Lower lobe of right lung (tissue), 2 donors: ENCODE data around the gene PDHA1. TPM values are rescaled to one million over a fixed set of nuclear protein-coding genes. Genes with fewer than 3 reads are reported as not detected.
A peak's percentile ranks its signal among the peaks of the same experiment; 100 is the strongest.

ENCODE experiments used
- ATAC-seq, 2 donors: fragments of 200-7000 bp; cut with Tn5 transposase; one replicate each; pipeline ENCODE4 v1.9.1; 2020 to 2022; ENCODE audit warnings: mild to moderate bottlenecking in 2 of 2, moderate library complexity in 2 of 2
- DNase-seq: peaks from one replicate; pipeline ENCODE4 v3.0.0-alpha.2; 2020
- H3K27ac ChIP-seq: fragments of 200-600 bp; one replicate; pipeline ENCODE4 v1.8.0; 2022
- H3K27me3 ChIP-seq: fragments of 200-600 bp; one replicate; pipeline ENCODE4 v1.8.0; 2022; ENCODE audit warnings: low read depth
- H3K36me3 ChIP-seq: fragments of 200-600 bp; one replicate; pipeline ENCODE4 v1.8.0; 2022; ENCODE audit warnings: mild to moderate bottlenecking
- H3K4me1 ChIP-seq: fragments of 200-600 bp; one replicate; pipeline ENCODE4 v1.8.0; 2022
- H3K4me3 ChIP-seq: fragments of 200-600 bp; one replicate; pipeline ENCODE4 v1.8.0; 2022; ENCODE audit warnings: mild to moderate bottlenecking
- H3K9me3 ChIP-seq: fragments of 200-600 bp; one replicate; pipeline ENCODE4 v1.8.0; 2022
- CTCF ChIP-seq: fragments of 200-600 bp; IDR thresholded peaks from one replicate; pipeline ENCODE4 v1.8.0; 2022; ENCODE audit warnings: antibody characterized with exemption, mild to moderate bottlenecking
- intact Hi-C: fragments of 100-400 bp; cut with DNase I; formaldehyde crosslinking; loops from one replicate; pipeline ENCODE4 v1.11.0; 2022
- long read RNA-seq: library from polyadenylated mRNA; unstranded; transcript quantifications from one replicate; pipeline ENCODE4 v2.0.0, GENCODE V29; 2021
- total RNA-seq: library from RNA; stranded (reverse); fragmentation: NEBNext Ultra II Directional; extraction: Animal tissue kit (Norgen Biotek cat#: 25700); gene quantifications from one replicate; pipeline ENCODE4 v1.2.1, GENCODE V29; 2021
- donor health status: DM: no; HTN: yes; CAD: no; lungs with severe emphysema.

The PDHA1 gene
- 119 TPM for total RNA-seq
- long read RNA-seq, transcript PDHA1-206 (11 exons, 3,310 nt), result major isoform, 114 of 135 reads
- long read RNA-seq, partial matches to known transcripts, result 1 of 135 reads
- long read RNA-seq, other reads (novel, unspliced or antisense), result 16 of 135 reads

- no peak for TF ChIP-seq CTCF
- Histone ChIP-seq H3K36me3 (no peaks in the 10 kb centered on the region), H3K4me1 (peaks cover 20% of the 10 kb centered on the region)
These were observed at the start of gene PDHA1 for GRCh38 chrX:19343535-19344408. TSS of gene PDHA1 (plus strand) at chrX:19343927. CDS start at chrX:19344038, 111 bp downstream.

GRCh38 chrX:19303256-19303880 is 40.4 kb upstream of the PDHA1 start:
- DNase-seq (no peak), ATAC-seq (peak in 1 of 2 donors; percentile 16)
- H3K36me3 ChIP-seq, result no peaks in the 10 kb centered on the region
- H3K27me3 ChIP-seq, result no peaks in the 10 kb centered on the region
- H3K4me1 ChIP-seq, result no peaks in the 10 kb centered on the region
- H3K4me3 ChIP-seq, result no peak overlapping the region
- TF ChIP-seq CTCF, result no peak
- intact Hi-C loops, result no loop called here
- no peaks in the 10 kb centered on the region for H3K9me3 ChIP-seq
- H3K27ac ChIP-seq, result no peak overlapping the region

More at GRCh38 chrX:19343535-19344408, at the start of gene PDHA1:
- DNase-seq, result peak; percentile 95
- H3K4me3 ChIP-seq, result peak within 1 kb of the TSS; percentile 70
- ATAC-seq, result peak; percentile 98 to 99
- intact Hi-C loops, result no loop called here
- peak within 1 kb of the TSS; percentile 91 for H3K27ac ChIP-seq
- H3K27me3 ChIP-seq, result no peaks in the 10 kb centered on the region
- no peaks in the 10 kb centered on the region for H3K9me3 ChIP-seq

GRCh38 chrX:19326567-19326966 is 17.2 kb upstream of the PDHA1 start:
- no peak overlapping the region for H3K27ac ChIP-seq
- H3K4me1 ChIP-seq, result no peaks in the 10 kb centered on the region
- ATAC-seq, result no peak
- H3K9me3 ChIP-seq, result no peaks in the 10 kb centered on the region
- H3K4me3 ChIP-seq, result no peak overlapping the region
- H3K36me3 ChIP-seq, result no peaks in the 10 kb centered on the region
- TF ChIP-seq CTCF, result no peak
- no peak for DNase-seq
- intact Hi-C loops, result no loop called here
- no peaks in the 10 kb centered on the region for H3K27me3 ChIP-seq

- intact Hi-C loops, result no loop called here
- Histone ChIP-seq H3K4me1 (no peaks in the 10 kb centered on the region), H3K27ac (no peak overlapping the region), H3K36me3 (no peaks in the 10 kb centered on the region), H3K27me3 (no peaks in the 10 kb centered on the region), H3K9me3 (no peaks in the 10 kb centered on the region), H3K4me3 (no peak overlapping the region)
- no peak for TF ChIP-seq CTCF
- no peak for DNase-seq
- ATAC-seq, result no peak
These were observed 11.9 kb upstream of the PDHA1 start for GRCh38 chrX:19331831-19332230.

GRCh38 chrX:19332983-19333382 is 10.7 kb upstream of the PDHA1 start:
- no peak for TF ChIP-seq CTCF
- ATAC-seq, result no peak
- Histone ChIP-seq H3K36me3 (no peaks in the 10 kb centered on the region), H3K4me1 (no peaks in the 10 kb centered on the region), H3K27ac (no peak overlapping the region), H3K9me3 (no peaks in the 10 kb centered on the region), H3K27me3 (no peaks in the 10 kb centered on the region), H3K4me3 (no peak overlapping the region)
- intact Hi-C loops, result no loop called here
- no peak for DNase-seq
